OCI-LY7 (cell line): ENCODE results near the gene PLPP6. TPM values are rescaled to one million over a fixed set of nuclear protein-coding genes. Genes with fewer than 3 reads are reported as not detected.

Experiments used
- BruUV-seq: library from RNA; stranded (reverse); fragments of 400-500 nt; replicated peaks from 2 replicates; lab custom pipeline; 2021; lab: Mats Ljungman, UMichigan
- CTCF ChIA-PET: fragments of 300-600 bp; sonication (Branson Sonifier 250); formaldehyde crosslinking; loops from one replicate; lab custom pipeline; 2022; ENCODE audit warnings: antibody characterized with exemption; ENCODE audit not compliant: unreplicated experiment; lab: Charles Lee
- POLR2A ChIA-PET: fragments of 300-600 bp; sonication (Branson Sonifier 250); formaldehyde crosslinking; loops from one replicate; lab custom pipeline; 2022; ENCODE audit warnings: antibody characterized with exemption; lab: Charles Lee
- DNase-seq: peaks from one replicate; pipeline ENCODE4 v3.0.0-alpha.2; 2015; ENCODE audit warnings: low spot score
- H2AFZ ChIP-seq: fragments of 200-600 bp; sonication (generic), shearing (Covaris generic); 2 replicates; pipeline ENCODE4 v1.6.1; 2014; ENCODE audit warnings: mild to moderate bottlenecking, antibody characterized with exemption, low read length, moderate library complexity
- H3K27ac ChIP-seq: fragments of 200-600 bp; sonication (generic); 2 replicates; pipeline ENCODE4 v1.5.1; 2014; ENCODE audit warnings: mixed run types, low read depth, mild to moderate bottlenecking, moderate library complexity, low read length, inconsistent platforms; ENCODE audit not compliant: poor library complexity, severe bottlenecking
- H3K36me3 ChIP-seq: fragments of 200-600 bp; sonication (generic); 2 replicates; pipeline ENCODE4 v1.6.1; 2014; ENCODE audit warnings: mild to moderate bottlenecking, antibody characterized with exemption, low read length, moderate library complexity, mixed read lengths; ENCODE audit not compliant: insufficient read depth
- H3K4me1 ChIP-seq: fragments of 200-600 bp; sonication (generic); 2 replicates; pipeline ENCODE4 v1.5.1; 2014; ENCODE audit warnings: mild to moderate bottlenecking, low read length; ENCODE audit not compliant: insufficient read depth, poor library complexity, severe bottlenecking
- H3K4me2 ChIP-seq: fragments of 200-600 bp; sonication (generic); 2 replicates; pipeline ENCODE4 v1.6.1; 2014; ENCODE audit warnings: mild to moderate bottlenecking, low read length
- H3K4me3 ChIP-seq: fragments of 200-600 bp; sonication (generic); 2 replicates; pipeline ENCODE4 v1.5.1; 2014; ENCODE audit warnings: mild to moderate bottlenecking, low read depth, low read length; ENCODE audit not compliant: poor library complexity, severe bottlenecking
- H3K79me2 ChIP-seq: fragments of 200-600 bp; sonication (generic); 2 replicates; pipeline ENCODE4 v1.6.1; 2016; ENCODE audit warnings: low read depth, mild to moderate bottlenecking, low read length, moderate library complexity, mixed read lengths; ENCODE audit not compliant: insufficient read depth
- H3K9me2 ChIP-seq: fragments of 200-600 bp; sonication (generic); 2 replicates; pipeline ENCODE4 v1.6.1; 2016; ENCODE audit warnings: mild to moderate bottlenecking, low read length, mixed read lengths; ENCODE audit not compliant: insufficient read depth
- H3K9me3 ChIP-seq: fragments of 200-600 bp; sonication (generic); 2 replicates; pipeline ENCODE4 v1.6.1; 2014; ENCODE audit warnings: mild to moderate bottlenecking, mixed run types, low read length, mixed read lengths
- H4K20me1 ChIP-seq: fragments of 200-600 bp; sonication (generic); 2 replicates; pipeline ENCODE4 v1.6.1; 2014; ENCODE audit warnings: mild to moderate bottlenecking, antibody characterized with exemption, low read length, moderate library complexity, mixed read lengths; ENCODE audit not compliant: insufficient read depth
- EZH2phosphoT487 ChIP-seq: fragments of 200-600 bp; sonication (generic); IDR thresholded peaks from 2 replicates; pipeline ENCODE4 v1.6.1; 2018; ENCODE audit warnings: low read depth, borderline replicate concordance, mild to moderate bottlenecking, mixed run types, antibody characterized with exemption, low read length, moderate library complexity, mixed read lengths
- intact Hi-C: fragments of 100-400 bp; cut with micrococcal nuclease; formaldehyde crosslinking; loops from one replicate; pipeline ENCODE4 v1.10.0; 2022; ENCODE audit not compliant: unreplicated experiment
- total RNA-seq, 2 experiments: library from RNA; depleted of rRNA in 1 of 2; stranded (reverse); fragments of >200 nt in 1 of 2; shearing (Covaris generic) in 1 of 2; gene quantifications; 2 replicates each; pipeline ENCODE4 v1.2.3, GENCODE V29; 2014 to 2022
- TF ChIP-seq, protein P1 (sequence below): fragments of 200-600 bp; sonication (generic); conservative IDR thresholded peaks from 2 replicates; pipeline ENCODE4 v1.5.1; 2014; ENCODE audit warnings: mild to moderate bottlenecking, antibody characterized with exemption, low read length, moderate library complexity, mixed read lengths

PLPP6 gene
- total RNA-seq, 2 experiments from 2014 or later, result 4.6 to 8.1 TPM

GRCh38 chr9:4615251-4615650 is 46.8 kb upstream of the PLPP6 start:
- H3K4me1 ChIP-seq, result no peaks in the 10 kb centered on the region
- H3K4me2 ChIP-seq, result no peak overlapping the region
- intact Hi-C loops, result no loop called here
- no TSS peak for BruUV-seq
- ChIA-PET POLR2A (no interaction called here), CTCF (no interaction called here)
- no peak for DNase-seq
- no peaks in the 10 kb centered on the region for H3K79me2 ChIP-seq
- H4K20me1 ChIP-seq, result no peaks in the 10 kb centered on the region
- no peaks in the 10 kb centered on the region for H3K9me3 ChIP-seq
- no peak overlapping the region for H3K27ac ChIP-seq
- no peak overlapping the region for H3K4me3 ChIP-seq
- H3K9me2 ChIP-seq, result no peaks in the 10 kb centered on the region
- no peak for TF ChIP-seq EZH2phosphoT487
- TF ChIP-seq, protein P1, sequence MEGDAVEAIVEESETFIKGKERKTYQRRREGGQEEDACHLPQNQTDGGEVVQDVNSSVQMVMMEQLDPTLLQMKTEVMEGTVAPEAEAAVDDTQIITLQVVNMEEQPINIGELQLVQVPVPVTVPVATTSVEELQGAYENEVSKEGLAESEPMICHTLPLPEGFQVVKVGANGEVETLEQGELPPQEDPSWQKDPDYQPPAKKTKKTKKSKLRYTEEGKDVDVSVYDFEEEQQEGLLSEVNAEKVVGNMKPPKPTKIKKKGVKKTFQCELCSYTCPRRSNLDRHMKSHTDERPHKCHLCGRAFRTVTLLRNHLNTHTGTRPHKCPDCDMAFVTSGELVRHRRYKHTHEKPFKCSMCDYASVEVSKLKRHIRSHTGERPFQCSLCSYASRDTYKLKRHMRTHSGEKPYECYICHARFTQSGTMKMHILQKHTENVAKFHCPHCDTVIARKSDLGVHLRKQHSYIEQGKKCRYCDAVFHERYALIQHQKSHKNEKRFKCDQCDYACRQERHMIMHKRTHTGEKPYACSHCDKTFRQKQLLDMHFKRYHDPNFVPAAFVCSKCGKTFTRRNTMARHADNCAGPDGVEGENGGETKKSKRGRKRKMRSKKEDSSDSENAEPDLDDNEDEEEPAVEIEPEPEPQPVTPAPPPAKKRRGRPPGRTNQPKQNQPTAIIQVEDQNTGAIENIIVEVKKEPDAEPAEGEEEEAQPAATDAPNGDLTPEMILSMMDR, result no peak
- no peak overlapping the region for H2AFZ ChIP-seq
- H3K36me3 ChIP-seq, result no peaks in the 10 kb centered on the region

DNA sequence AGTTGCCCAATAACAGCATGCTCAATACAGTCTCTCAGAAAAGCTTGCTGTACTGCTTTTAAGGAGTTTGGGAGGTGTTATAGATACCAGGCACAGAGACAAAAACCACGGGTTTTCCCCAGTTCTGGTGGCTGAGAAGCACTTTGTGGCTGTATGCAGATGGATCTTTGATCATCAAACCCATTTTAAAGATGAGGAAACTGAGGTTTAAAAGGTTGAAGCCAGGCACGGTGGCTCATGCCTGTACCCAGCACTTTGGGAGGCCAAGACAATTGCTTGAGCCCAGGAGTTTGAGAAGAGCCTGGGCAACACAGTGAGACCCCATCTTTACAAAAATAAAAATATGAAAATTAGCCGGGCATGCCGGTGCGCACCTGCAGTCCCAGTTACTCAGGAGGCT is 46.3 kb upstream of the PLPP6 start:
- no peaks in the 10 kb centered on the region for H3K36me3 ChIP-seq
- no peak for TF ChIP-seq EZH2phosphoT487
- TF ChIP-seq, protein P1, result no peak
- H3K79me2 ChIP-seq, result no peaks in the 10 kb centered on the region
- no peaks in the 10 kb centered on the region for H3K9me2 ChIP-seq
- no peak overlapping the region for H3K4me3 ChIP-seq
- ChIA-PET POLR2A (no interaction called here), CTCF (no interaction called here)
- no peaks in the 10 kb centered on the region for H4K20me1 ChIP-seq
- no peak for DNase-seq
- no peaks in the 10 kb centered on the region for H3K9me3 ChIP-seq
- BruUV-seq, result no TSS peak
- no peak overlapping the region for H3K4me2 ChIP-seq
- H3K4me1 ChIP-seq, result no peaks in the 10 kb centered on the region
- intact Hi-C loops, result no loop called here
- H2AFZ ChIP-seq, result no peak overlapping the region
- no peak overlapping the region for H3K27ac ChIP-seq

DNA sequence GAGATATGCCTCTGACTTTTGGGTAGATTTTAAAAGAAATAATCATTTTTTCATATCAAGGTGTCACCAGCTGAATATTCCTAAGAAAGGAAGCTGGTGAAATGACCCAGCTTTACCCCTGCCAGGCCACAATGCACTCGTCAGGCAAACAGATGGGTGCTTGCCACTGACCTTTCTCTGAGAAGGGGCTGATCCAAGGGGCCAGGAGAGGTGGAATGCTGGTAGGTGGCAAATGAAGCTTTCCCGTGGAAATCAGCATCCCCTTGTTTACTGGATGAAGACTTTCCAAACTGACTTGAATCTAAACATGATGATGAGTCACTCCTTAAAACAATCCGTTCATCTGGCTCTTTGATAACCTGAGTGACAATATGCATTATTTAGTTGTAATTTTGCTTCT is 44.3 kb upstream of the PLPP6 start:
- Histone ChIP-seq H3K36me3 (no peaks in the 10 kb centered on the region), H3K9me2 (no peaks in the 10 kb centered on the region), H4K20me1 (no peaks in the 10 kb centered on the region), H3K4me1 (no peaks in the 10 kb centered on the region), H3K79me2 (no peaks in the 10 kb centered on the region), H3K4me3 (no peak overlapping the region), H3K4me2 (no peak overlapping the region), H3K9me3 (no peaks in the 10 kb centered on the region), H3K27ac (no peak overlapping the region), H2AFZ (no peak overlapping the region)
- no peak for DNase-seq
- TF ChIP-seq, protein P1, result no peak
- TF ChIP-seq EZH2phosphoT487, result no peak
- intact Hi-C loops, result no loop called here
- no TSS peak for BruUV-seq
- POLR2A ChIA-PET, result interaction anchor here (0.7 kb wide), 1 partner anchor 127 kb away, joined by 3 read pairs; no protein-coding TSS in a partner anchor
- CTCF ChIA-PET, result no interaction called here
